H1 (cell line): ENCODE data around the gene STK11. TPM values are rescaled to one million over a fixed set of nuclear protein-coding genes. Genes with fewer than 3 reads are reported as not detected.

ENCODE experiments used
- BRCA1 ChIP-seq: IDR thresholded peaks from 2 replicates; pipeline ENCODE4 v1.6.1; 2012; ENCODE audit warnings: low read depth, low read length, improper control_type of control experiment
- CHD2 ChIP-seq: IDR thresholded peaks from 2 replicates; pipeline ENCODE4 v1.6.1; 2012; ENCODE audit warnings: low read length, improper control_type of control experiment
- FOSL1 ChIP-seq: IDR thresholded peaks from 2 replicates; pipeline ENCODE4 v1.6.1; 2011; ENCODE audit warnings: mild to moderate bottlenecking, low read depth, low read length, moderate library complexity; ENCODE audit not compliant: insufficient read depth
- HDAC6 ChIP-seq: IDR thresholded peaks from one replicate; pipeline ENCODE4 v1.7.1; 2012; ENCODE audit warnings: low read depth, mild to moderate bottlenecking, inconsistent platforms, low read length, moderate library complexity
- SP2 ChIP-seq: IDR thresholded peaks from 2 replicates; pipeline ENCODE4 v1.6.1; 2012; ENCODE audit warnings: mild to moderate bottlenecking, low read length, inconsistent platforms
- SP4 ChIP-seq: IDR thresholded peaks from 2 replicates; pipeline ENCODE4 v1.6.1; 2012; ENCODE audit warnings: low read length, inconsistent platforms
- polyA plus RNA-seq, 7 experiments: library from polyadenylated mRNA; depleted of rRNA in 3 of 7; stranded (reverse) in 5 of 7; unstranded in 2 of 7; fragments of >200 nt in 5 of 7; fragments of 200-250 nt in 2 of 7; gene quantifications; 1 replicate in 5 of 7; 2 replicates in 1 of 7; 4 replicates in 1 of 7; pipeline versions ENCODE4 v1.2.1 to v1.2.3, GENCODE V29; 2011 to 2013; ENCODE audit warnings: missing spikeins in 2 of 7, mixed read lengths in 2 of 7
- total RNA-seq: library from RNA; stranded (reverse); fragmentation: NEBNext Ultra II Directional; extraction: Animal tissue kit (Norgen Biotek cat#: 25700); gene quantifications from 2 replicates; pipeline ENCODE4 v1.2.1, GENCODE V29; 2021

The STK11 gene
- total and polyA plus RNA-seq, 2 of the 8 experiments (the other 6 are each of a cell fraction or from before 2014, with no cell fraction given): 45.3 to 70.7 TPM

GRCh38 chr19:1182068-1182467 is 23.5 kb upstream of the STK11 start (continued):
- TF ChIP-seq SP4 (no peak), SP2 (no peak), HDAC6 (no peak), BRCA1 (no peak), CHD2 (no peak), FOSL1 (no peak)
- TF ChIP-seq, all 59 proteins: peak for 0
